Measurements from ENCODE around the gene SEPTIN12. TPM values are rescaled to one million over a fixed set of nuclear protein-coding genes. Genes with fewer than 3 reads are reported as not detected.

Gene SEPTIN12
- total RNA-seq, 1 experiment from 2014 or later = not detected

GRCh38 chr16:4833584-4833983 lies 45.4 kb upstream of the SEPTIN12 start:
- H3K9me3 ChIP-seq (ENCODE audit: control insufficient read depth, insufficient read depth, low read depth, low read length) = no peaks in the 10 kb centered on the region
- H3K27ac ChIP-seq (ENCODE audit: low read length) = no peak overlapping the region
- ATAC-seq (no peak), DNase-seq (ENCODE audit: low read depth, low spot score) (no peak)
- peaks cover 32% of the 10 kb centered on the region for H3K36me3 ChIP-seq (ENCODE audit: control insufficient read depth, insufficient read depth, low read length)
- no peaks in the 10 kb centered on the region for H3K4me1 ChIP-seq (ENCODE audit: control insufficient read depth, insufficient read depth, low read length)
- in situ Hi-C loops (cut with HindIII; ENCODE audit: low pct_unique_long_range_greater_than_20kb, low sequenced_read_pairs) (no loop called here), intact Hi-C loops (cut with micrococcal nuclease; ENCODE audit: unreplicated experiment) (no loop called here)
- ChIA-PET POLR2A (no interaction called here), CTCF (interaction anchor here (0.6 kb wide), 1 partner anchor 122 kb away, joined by 3 read pairs; no protein-coding TSS in a partner anchor)
- H3K27me3 ChIP-seq (ENCODE audit: control insufficient read depth, insufficient read depth, low read length) = no peaks in the 10 kb centered on the region
- TF ChIP-seq POLR2AphosphoS5 (IDR thresholded peaks at IDR 0.05; ENCODE audit: low read depth, low read length) = no peak
- TF ChIP-seq SIN3A (IDR thresholded peaks at IDR 0.05; ENCODE audit: borderline replicate concordance, insufficient read depth, low read depth, low read length) = no peak
- no peak for TF ChIP-seq REST (IDR thresholded peaks at IDR 0.05; ENCODE audit: insufficient read depth in 1 of 2, low read depth in 2 of 2, low read length in 1 of 2)
- no peak overlapping the region for H3K4me3 ChIP-seq (ENCODE audit: low read depth in 2 of 2, low read length in 2 of 2)
- no TSS peak for BruUV-seq (replicated peaks)

- H3K27me3 ChIP-seq (ENCODE audit: control insufficient read depth, insufficient read depth, low read length) = no peaks in the 10 kb centered on the region
- DNase-seq (ENCODE audit: low read depth, low spot score) (no peak), ATAC-seq (no peak)
- no TSS peak for BruUV-seq (replicated peaks)
- H3K9me3 ChIP-seq (ENCODE audit: control insufficient read depth, insufficient read depth, low read depth, low read length) = no peaks in the 10 kb centered on the region
- H3K27ac ChIP-seq (ENCODE audit: low read length) = no peak overlapping the region
- no peak for TF ChIP-seq TCF7L2 (IDR thresholded peaks at IDR 0.05; ENCODE audit: low read depth, low read length)
- no peak for TF ChIP-seq CTCF (IDR thresholded peaks at IDR 0.05)
- TF ChIP-seq REST (IDR thresholded peaks at IDR 0.05; ENCODE audit: insufficient read depth in 1 of 2, low read depth in 2 of 2, low read length in 1 of 2) = no peak
- TF ChIP-seq POLR2AphosphoS5 (IDR thresholded peaks at IDR 0.05; ENCODE audit: low read depth, low read length) = no peak
- TF ChIP-seq SIN3A (IDR thresholded peaks at IDR 0.05; ENCODE audit: borderline replicate concordance, insufficient read depth, low read depth, low read length) = no peak
- in situ Hi-C loops (cut with HindIII; ENCODE audit: low pct_unique_long_range_greater_than_20kb, low sequenced_read_pairs) = no loop called here
- CTCF ChIA-PET = no interaction called here
- POLR2A ChIA-PET = no interaction called here
- no peaks in the 10 kb centered on the region for H3K4me1 ChIP-seq (ENCODE audit: control insufficient read depth, insufficient read depth, low read length)
- H3K4me3 ChIP-seq (ENCODE audit: low read depth in 2 of 2, low read length in 2 of 2) = no peak overlapping the region
- H3K36me3 ChIP-seq (ENCODE audit: control insufficient read depth, insufficient read depth, low read length) = peaks cover 35% of the 10 kb centered on the region
- intact Hi-C loops (cut with micrococcal nuclease; ENCODE audit: unreplicated experiment) = no loop called here
These were observed 44.7 kb upstream of the SEPTIN12 start for GRCh38 chr16:4832698-4833343.

All from Panc1 (cell line).